HG03571 (cell line): Measurements from ENCODE around the gene APOBEC3G.

Source experiments
- ATAC-seq: cut with Tn5 transposase; IDR thresholded peaks from one replicate; pipeline ENCODE4 v1.9.1; 2021; ENCODE audit not compliant: unreplicated experiment

Gene APOBEC3G

GRCh38 chr22:39090426-39091064 lies 13.5 kb downstream of the APOBEC3G start:
- no peak for ATAC-seq

- ATAC-seq, result no peak
Observed at GRCh38 chr22:39091126-39092081, 14.3 kb downstream of the APOBEC3G start.

- ATAC-seq, result no peak
Observed at GRCh38 chr22:39092111-39092862, 15.2 kb downstream of the APOBEC3G start.

- ATAC-seq, result no peak
Observed at GRCh38 chr22:39094717-39095389, 17.8 kb downstream of the APOBEC3G start.

GRCh38 chr22:39095971-39096370 lies 18.9 kb downstream of the APOBEC3G start:
- no peak for ATAC-seq

GRCh38 chr22:39097098-39098020 lies 20.3 kb downstream of the APOBEC3G start, which contains the start of gene APOBEC3H:
Gene APOBEC3H, plus strand, starts transcription at chr22:39097244. Its CDS starts 3,035 bp downstream, at chr22:39100279.
- ATAC-seq, result no peak

- no peak for ATAC-seq
Observed at GRCh38 chr22:39098026-39098425, 21.0 kb downstream of the APOBEC3G start.

- no peak for ATAC-seq
Observed at GRCh38 chr22:39098576-39098975, 21.5 kb downstream of the APOBEC3G start.

- no peak for ATAC-seq
Observed at GRCh38 chr22:39101226-39101625, 24.2 kb downstream of the APOBEC3G start.

GRCh38 chr22:39103431-39103830 lies 26.4 kb downstream of the APOBEC3G start:
- no peak for ATAC-seq

GRCh38 chr22:39106326-39106725 lies 29.3 kb downstream of the APOBEC3G start:
- ATAC-seq, result no peak

GRCh38 chr22:39108487-39108886 lies 31.4 kb downstream of the APOBEC3G start:
- ATAC-seq, result no peak

GRCh38 chr22:39109361-39109760 lies 32.3 kb downstream of the APOBEC3G start:
- no peak for ATAC-seq

- no peak for ATAC-seq
Observed at GRCh38 chr22:39110631-39111561, 33.8 kb downstream of the APOBEC3G start.

- ATAC-seq, result no peak
Observed at GRCh38 chr22:39114112-39114511, 37.0 kb downstream of the APOBEC3G start.

GRCh38 chr22:39115570-39115969 lies 38.5 kb downstream of the APOBEC3G start:
- ATAC-seq, result no peak

- no peak for ATAC-seq
Observed at GRCh38 chr22:39115977-39116621, 39.0 kb downstream of the APOBEC3G start.

- peak; percentile 45 for ATAC-seq
Observed at GRCh38 chr22:39117585-39118191, 40.6 kb downstream of the APOBEC3G start.
